Fibroblast of lung (primary cell): ENCODE measurements around the gene ZNF33B. TPM values are rescaled to one million over a fixed set of nuclear protein-coding genes. Genes with fewer than 3 reads are reported as not detected.

Experiments used
- DNase-seq, 2 donors: peaks; one replicate each; pipeline versions ENCODE4 v3.0.0 to v3.0.0-alpha.2; 2010; ENCODE audit warnings: low read depth in 2 of 2
- H2AFZ ChIP-seq: 2 replicates; pipeline ENCODE4 v1.5.1; 2012; ENCODE audit warnings: low read length, control low read depth, inconsistent platforms
- H3K27ac ChIP-seq: 2 replicates; pipeline ENCODE4 v1.5.1; 2011; ENCODE audit warnings: low read length, control low read depth; ENCODE audit not compliant: insufficient read depth
- H3K27me3 ChIP-seq: 2 replicates; pipeline ENCODE4 v1.5.1; 2011; ENCODE audit warnings: mild to moderate bottlenecking, low read length; ENCODE audit not compliant: control insufficient read depth, insufficient read depth
- H3K36me3 ChIP-seq: 2 replicates; pipeline ENCODE4 v1.5.1; 2011; ENCODE audit warnings: low read length; ENCODE audit not compliant: control insufficient read depth, insufficient read depth
- H3K4me1 ChIP-seq: 2 replicates; pipeline ENCODE4 v1.5.1; 2011; ENCODE audit warnings: low read length; ENCODE audit not compliant: control insufficient read depth, insufficient read depth; ENCODE audit errors: extremely low read depth
- H3K4me2 ChIP-seq: 2 replicates; pipeline ENCODE4 v1.5.1; 2011; ENCODE audit warnings: low read length, control low read depth; ENCODE audit not compliant: insufficient read depth; ENCODE audit errors: extremely low read depth
- H3K4me3 ChIP-seq, 4 experiments: fragments of 200-600 bp in 1 of 4; sonication (generic) in 1 of 4; replicated peaks in 1 of 4; 2 replicates each; pipeline ENCODE4 v1.5.1; 2011 to 2016; ENCODE audit warnings: low read length in 4 of 4, low read depth in 3 of 4, mild to moderate bottlenecking in 3 of 4, control low read depth in 2 of 4, inconsistent platforms in 1 of 4, mixed read lengths in 1 of 4; ENCODE audit not compliant: insufficient read depth in 1 of 4; ENCODE audit errors: control extremely low read depth in 1 of 4
- H3K79me2 ChIP-seq: 2 replicates; pipeline ENCODE4 v1.5.1; 2012; ENCODE audit warnings: mild to moderate bottlenecking, low read length, inconsistent platforms; ENCODE audit not compliant: control insufficient read depth, insufficient read depth
- H3K9ac ChIP-seq: 2 replicates; pipeline ENCODE4 v1.5.1; 2011; ENCODE audit warnings: mild to moderate bottlenecking, low read length, control low read depth; ENCODE audit not compliant: insufficient read depth
- H3K9me3 ChIP-seq: 2 replicates; pipeline ENCODE4 v1.5.1; 2012; ENCODE audit warnings: low read depth, low read length; ENCODE audit not compliant: control insufficient read depth, insufficient read depth
- H4K20me1 ChIP-seq: 2 replicates; pipeline ENCODE4 v1.5.1; 2011; ENCODE audit warnings: low read length; ENCODE audit not compliant: control insufficient read depth, insufficient read depth; ENCODE audit errors: extremely low read depth
- EZH2 ChIP-seq: IDR thresholded peaks from 2 replicates; pipeline ENCODE4 v1.5.1; 2012; ENCODE audit warnings: low read length, control low read depth, mild to moderate bottlenecking; ENCODE audit errors: missing control alignments
- polyA plus RNA-seq, 2 donors: library from polyadenylated mRNA; depleted of rRNA in 1 of 2; stranded (reverse) in 1 of 2; unstranded in 1 of 2; fragments of >200 nt; gene quantifications; 2 replicates each; pipeline ENCODE4 v1.2.1, GENCODE V29; 2011 to 2012; ENCODE audit warnings: missing spikeins in 1 of 2
- total RNA-seq: library from RNA; depleted of rRNA; stranded (reverse); fragments of >200 nt; gene quantifications from 2 replicates; pipeline ENCODE4 v1.2.1, GENCODE V29; 2014
- TF ChIP-seq, protein P1 (sequence below), 2 donors: IDR thresholded peaks in 1 of 2; conservative IDR thresholded peaks in 1 of 2; 1 replicate in 1 of 2; 2 replicates in 1 of 2; pipeline ENCODE4 v1.5.1; 2011 to 2012; ENCODE audit warnings: low read length in 2 of 2, control low read depth in 1 of 2, inconsistent platforms in 1 of 2, low read depth in 1 of 2, mild to moderate bottlenecking in 1 of 2

ZNF33B gene
- total and polyA plus RNA-seq, 2 donors (not counting 1 experiment from before 2014, with no cell fraction given): 7.5 to 7.8 TPM

DNA sequence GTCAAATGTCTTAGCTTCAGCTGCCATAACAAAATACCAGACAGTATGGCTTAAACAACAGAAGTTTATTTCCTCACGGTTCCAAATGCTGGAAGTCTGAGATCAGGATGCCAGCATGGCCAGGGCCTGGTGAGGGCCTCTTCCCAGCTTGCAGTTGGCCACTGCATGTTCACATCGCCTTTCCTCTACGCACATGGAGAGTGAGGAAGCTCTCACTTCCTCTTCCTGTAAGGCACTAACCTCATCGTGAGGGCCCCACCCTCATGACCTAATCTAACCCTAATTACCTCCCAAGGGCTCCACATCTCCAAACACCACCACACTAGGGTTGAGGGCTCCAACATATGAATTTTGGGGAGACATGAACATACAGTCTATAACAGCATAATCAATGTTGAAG lies 14.4 kb downstream of the ZNF33B start:
- Histone ChIP-seq H2AFZ (no peak overlapping the region), H3K9me3 (no peaks in the 10 kb centered on the region), H3K9ac (no peak overlapping the region), H3K4me2 (no peak overlapping the region), H3K79me2 (no peaks in the 10 kb centered on the region), H3K27me3 (no peaks in the 10 kb centered on the region), H3K4me3 (no peak overlapping the region), H3K27ac (no peak overlapping the region), H3K4me1 (no peaks in the 10 kb centered on the region), H3K36me3 (no peaks in the 10 kb centered on the region), H4K20me1 (no peaks in the 10 kb centered on the region)
- DNase-seq: no peak
- TF ChIP-seq, protein P1, sequence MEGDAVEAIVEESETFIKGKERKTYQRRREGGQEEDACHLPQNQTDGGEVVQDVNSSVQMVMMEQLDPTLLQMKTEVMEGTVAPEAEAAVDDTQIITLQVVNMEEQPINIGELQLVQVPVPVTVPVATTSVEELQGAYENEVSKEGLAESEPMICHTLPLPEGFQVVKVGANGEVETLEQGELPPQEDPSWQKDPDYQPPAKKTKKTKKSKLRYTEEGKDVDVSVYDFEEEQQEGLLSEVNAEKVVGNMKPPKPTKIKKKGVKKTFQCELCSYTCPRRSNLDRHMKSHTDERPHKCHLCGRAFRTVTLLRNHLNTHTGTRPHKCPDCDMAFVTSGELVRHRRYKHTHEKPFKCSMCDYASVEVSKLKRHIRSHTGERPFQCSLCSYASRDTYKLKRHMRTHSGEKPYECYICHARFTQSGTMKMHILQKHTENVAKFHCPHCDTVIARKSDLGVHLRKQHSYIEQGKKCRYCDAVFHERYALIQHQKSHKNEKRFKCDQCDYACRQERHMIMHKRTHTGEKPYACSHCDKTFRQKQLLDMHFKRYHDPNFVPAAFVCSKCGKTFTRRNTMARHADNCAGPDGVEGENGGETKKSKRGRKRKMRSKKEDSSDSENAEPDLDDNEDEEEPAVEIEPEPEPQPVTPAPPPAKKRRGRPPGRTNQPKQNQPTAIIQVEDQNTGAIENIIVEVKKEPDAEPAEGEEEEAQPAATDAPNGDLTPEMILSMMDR (conservative IDR thresholded peaks at IDR 0.05 in 1 of 2, IDR thresholded peaks at IDR 0.05 in 1 of 2; ENCODE audit: low read depth in 1 of 2, low read length in 2 of 2): no peak
- no peak for TF ChIP-seq EZH2

DNA sequence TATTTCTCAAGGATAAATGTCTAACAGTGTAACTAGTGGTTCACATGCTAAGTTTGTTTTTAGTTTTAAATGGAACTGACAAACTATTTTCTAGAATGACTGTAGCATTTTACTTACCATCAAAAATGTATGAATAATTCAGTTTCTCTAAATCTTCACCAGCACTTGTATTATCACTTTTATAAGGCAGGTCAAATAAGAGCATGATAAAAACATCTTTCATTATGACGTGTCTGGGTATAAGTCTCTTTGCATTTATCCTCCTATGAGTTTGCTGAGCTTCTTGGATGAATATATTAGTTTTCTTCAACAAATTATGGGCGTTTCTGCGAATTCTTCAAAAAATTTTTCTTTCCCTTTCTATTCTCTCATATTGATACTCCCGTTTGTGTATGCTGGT lies 19.9 kb downstream of the ZNF33B start:
- Histone ChIP-seq H3K9me3 (no peaks in the 10 kb centered on the region), H2AFZ (no peak overlapping the region), H3K4me1 (no peaks in the 10 kb centered on the region), H3K4me3 (no peak overlapping the region), H3K36me3 (no peaks in the 10 kb centered on the region), H3K9ac (no peak overlapping the region), H4K20me1 (no peaks in the 10 kb centered on the region), H3K27ac (no peak overlapping the region), H3K4me2 (no peak overlapping the region), H3K27me3 (no peaks in the 10 kb centered on the region), H3K79me2 (no peaks in the 10 kb centered on the region)
- TF ChIP-seq EZH2: no peak
- DNase-seq: no peak

DNA sequence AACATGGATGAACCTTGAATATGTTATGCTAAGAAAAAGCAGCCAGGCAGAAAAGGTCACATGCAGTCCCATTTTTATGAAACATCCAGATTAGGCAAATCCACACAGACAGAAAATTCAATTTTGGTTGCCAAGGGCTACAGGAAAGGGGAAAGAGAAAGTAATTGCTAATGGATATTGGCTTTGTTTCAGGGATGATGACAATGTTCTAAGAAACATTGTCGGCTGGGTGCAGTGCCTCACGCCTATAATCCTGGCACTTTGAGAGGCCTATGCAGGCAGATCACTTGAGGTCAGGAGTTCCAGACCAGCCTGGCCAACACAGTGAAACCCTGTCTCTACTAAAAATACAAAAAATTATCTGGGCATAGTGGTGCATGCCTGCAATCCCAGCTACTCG lies 23.0 kb downstream of the ZNF33B start:
- H3K4me3 ChIP-seq: no peak overlapping the region
- H3K27me3 ChIP-seq: no peaks in the 10 kb centered on the region
- H3K4me2 ChIP-seq: no peak overlapping the region
- no peaks in the 10 kb centered on the region for H3K79me2 ChIP-seq
- no peak overlapping the region for H2AFZ ChIP-seq
- H3K9ac ChIP-seq: no peak overlapping the region
- H3K9me3 ChIP-seq: no peaks in the 10 kb centered on the region
- no peaks in the 10 kb centered on the region for H4K20me1 ChIP-seq
- no peaks in the 10 kb centered on the region for H3K36me3 ChIP-seq
- H3K27ac ChIP-seq: no peak overlapping the region
- DNase-seq: peak in 1 of 2 donors; percentile 16
- H3K4me1 ChIP-seq: no peaks in the 10 kb centered on the region
- TF ChIP-seq, protein P1 (conservative IDR thresholded peaks at IDR 0.05 in 1 of 2, IDR thresholded peaks at IDR 0.05 in 1 of 2; ENCODE audit: low read depth in 1 of 2, low read length in 2 of 2): no peak
- no peak for TF ChIP-seq EZH2
